HL-60 (cell line): Measurements from ENCODE around the gene TOMM34.

ENCODE experiments used
- DNase-seq, 2 experiments: peaks; one replicate each; pipeline ENCODE4 v3.0.0-alpha.2; 2010 to 2020; ENCODE audit warnings: low read depth in 1 of 2, low spot score in 1 of 2
- H3K27ac ChIP-seq: fragments of 250-450 bp; sonication (Bioruptor Pico); replicated peaks from 2 replicates; pipeline ENCODE4 v1.5.1; 2020; ENCODE audit warnings: mild to moderate bottlenecking, moderate library complexity
- H3K27me3 ChIP-seq: fragments of 250-450 bp; sonication (Bioruptor Pico); 2 replicates; pipeline ENCODE4 v1.5.1; 2021; ENCODE audit warnings: mild to moderate bottlenecking, moderate library complexity; ENCODE audit not compliant: insufficient read depth, poor library complexity, severe bottlenecking
- H3K4me3 ChIP-seq: replicated peaks from 2 replicates; pipeline ENCODE4 v1.5.1; 2011; ENCODE audit warnings: mild to moderate bottlenecking, control low read depth, low read length; ENCODE audit not compliant: insufficient read depth
- CTCF ChIP-seq: IDR thresholded peaks from one replicate; pipeline ENCODE4 v1.5.1; 2011; ENCODE audit warnings: low read length, control low read depth, inconsistent platforms; ENCODE audit not compliant: insufficient read depth
- GABPA ChIP-seq: IDR thresholded peaks from 2 replicates; pipeline ENCODE4 v1.6.1; 2012; ENCODE audit warnings: low read depth
- POLR2AphosphoS5 ChIP-seq: IDR thresholded peaks from 2 replicates; pipeline ENCODE4 v1.6.1; 2012; ENCODE audit warnings: low read depth
- REST ChIP-seq: IDR thresholded peaks from 2 replicates; pipeline ENCODE4 v1.6.1; 2012; ENCODE audit warnings: low read depth; ENCODE audit not compliant: insufficient replicate concordance
- SPI1 ChIP-seq: IDR thresholded peaks from 2 replicates; pipeline ENCODE4 v1.6.1; 2012; ENCODE audit warnings: low read depth, mild to moderate bottlenecking, borderline replicate concordance

Gene TOMM34

DNA sequence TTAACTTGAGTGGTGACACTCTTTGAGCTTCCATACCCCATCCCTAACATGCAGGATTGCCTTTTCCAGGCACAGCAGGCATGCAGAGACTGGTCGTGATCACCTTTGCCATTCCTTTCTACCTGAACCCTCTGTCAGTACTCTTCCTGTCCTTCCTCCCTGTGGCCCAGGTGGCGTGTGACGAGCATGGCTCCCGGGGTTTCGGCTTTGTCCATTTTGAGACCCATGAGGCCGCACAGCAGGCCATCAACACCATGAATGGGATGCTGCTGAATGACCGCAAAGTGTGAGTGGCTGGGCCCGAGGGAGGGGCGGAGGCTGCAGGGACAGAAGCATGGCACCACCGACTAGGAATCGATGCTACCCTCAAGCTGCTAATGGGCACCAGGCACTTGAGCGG lies 43.6 kb downstream of the TOMM34 start:
- H3K27me3 ChIP-seq, result no peaks in the 10 kb centered on the region
- no peak for DNase-seq
- H3K4me3 ChIP-seq, result no peak overlapping the region
- no peak for TF ChIP-seq REST
- no peak for TF ChIP-seq SPI1
- TF ChIP-seq CTCF, result no peak
- no peak for TF ChIP-seq GABPA
- no peak for TF ChIP-seq POLR2AphosphoS5
- no peak overlapping the region for H3K27ac ChIP-seq

GRCh38 chr20:44914924-44915323 lies 45.3 kb downstream of the TOMM34 start:
- Histone ChIP-seq H3K27ac (no peak overlapping the region), H3K4me3 (no peak overlapping the region), H3K27me3 (no peaks in the 10 kb centered on the region)
- no peak for DNase-seq
- TF ChIP-seq POLR2AphosphoS5, result no peak
- TF ChIP-seq REST, result no peak
- no peak for TF ChIP-seq SPI1
- no peak for TF ChIP-seq CTCF
- no peak for TF ChIP-seq GABPA

GRCh38 chr20:44912189-44912588 lies 48.0 kb downstream of the TOMM34 start:
- Histone ChIP-seq H3K27ac (no peak overlapping the region), H3K4me3 (no peak overlapping the region), H3K27me3 (no peaks in the 10 kb centered on the region)
- DNase-seq, result no peak
- TF ChIP-seq SPI1 (no peak), REST (no peak), CTCF (no peak), GABPA (no peak), POLR2AphosphoS5 (no peak)
